Endothelial cell of umbilical vein (primary cell): ENCODE results near the gene CCDC124. TPM values are rescaled to one million over a fixed set of nuclear protein-coding genes. Genes with fewer than 3 reads are reported as not detected.

Experiments used
- BruUV-seq: library from RNA; stranded (reverse); fragments of 400-500 nt; replicated peaks from 2 replicates; lab custom pipeline; 2021; lab: Mats Ljungman, UMichigan
- CTCF ChIA-PET: fragments of 300-600, 350-600 bp; sonication (Branson Sonifier 250); formaldehyde crosslinking; loops from one replicate; lab custom pipeline; 2021; ENCODE audit warnings: antibody characterized with exemption, inconsistent platforms; lab: Charles Lee
- POLR2A ChIA-PET: fragments of 300-600, 350-600 bp; sonication (Branson Sonifier 250); formaldehyde crosslinking; loops from one replicate; lab custom pipeline; 2021; ENCODE audit warnings: antibody characterized with exemption, inconsistent platforms; lab: Charles Lee
- DNase-seq: peaks from one replicate; pipeline ENCODE4 v3.0.0-alpha.2; 2011; ENCODE audit warnings: low read depth, low spot score
- FAIRE-seq: peaks from 2 replicates; lab custom pipeline; 2011; peaks lifted over from hg19 to GRCh38; lab: Jason Lieb, UNC
- H2AFZ ChIP-seq: 2 replicates; pipeline ENCODE4 v1.6.0; 2012; ENCODE audit warnings: low read depth, low read length, control low read depth, inconsistent platforms
- H3K27ac ChIP-seq: 2 replicates; pipeline ENCODE4 v1.5.1; 2011; ENCODE audit warnings: low read depth, mild to moderate bottlenecking, control low read depth, low read length, moderate library complexity; ENCODE audit not compliant: insufficient read depth
- H3K27me3 ChIP-seq, 2 experiments: 2 replicates each; pipeline versions ENCODE4 v1.6.0 to v1.6.1; 2011; ENCODE audit warnings: low read length in 2 of 2, mixed read lengths in 1 of 2; ENCODE audit not compliant: control insufficient read depth in 2 of 2, insufficient read depth in 2 of 2
- H3K36me3 ChIP-seq, 2 experiments: 2 replicates in 1 of 2; 3 replicates in 1 of 2; pipeline ENCODE4 v1.5.1; 2011; ENCODE audit warnings: low read length in 2 of 2, mild to moderate bottlenecking in 1 of 2, moderate library complexity in 1 of 2; ENCODE audit not compliant: control insufficient read depth in 2 of 2, insufficient read depth in 2 of 2; ENCODE audit errors: extremely low read depth in 1 of 2
- H3K4me1 ChIP-seq: 3 replicates; pipeline ENCODE4 v1.5.1; 2011; ENCODE audit warnings: mild to moderate bottlenecking, low read length; ENCODE audit not compliant: control insufficient read depth, insufficient read depth; ENCODE audit errors: extremely low read depth
- H3K4me2 ChIP-seq: 2 replicates; pipeline ENCODE4 v1.6.1; 2011; ENCODE audit warnings: low read length, control low read depth, mixed read lengths; ENCODE audit not compliant: insufficient read depth
- H3K4me3 ChIP-seq, 3 experiments: fragments of 200-600 bp in 1 of 3; sonication (generic), shearing (Covaris generic) in 1 of 3; replicated peaks in 1 of 3; 2 replicates each; pipeline ENCODE4 v1.5.1; 2011 to 2016; ENCODE audit warnings: control low read depth in 3 of 3, low read length in 3 of 3, mild to moderate bottlenecking in 2 of 3, inconsistent platforms in 1 of 3, low read depth in 1 of 3, moderate library complexity in 1 of 3; ENCODE audit not compliant: insufficient read depth in 1 of 3
- H3K79me2 ChIP-seq: 2 replicates; pipeline ENCODE4 v1.6.0; 2012; ENCODE audit warnings: low read length, inconsistent platforms; ENCODE audit not compliant: control insufficient read depth, insufficient read depth
- H3K9ac ChIP-seq: replicated peaks from 2 replicates; pipeline ENCODE3; 2011; ENCODE audit warnings: low read length, control low read depth; ENCODE audit not compliant: insufficient read depth; ENCODE audit errors: extremely low read depth
- H3K9me1 ChIP-seq: replicated peaks from 3 replicates; pipeline ENCODE4 v1.6.0; 2011; ENCODE audit warnings: mild to moderate bottlenecking, low read length; ENCODE audit not compliant: control insufficient read depth, insufficient read depth; ENCODE audit errors: extremely low read depth
- H3K9me3 ChIP-seq: replicated peaks from 2 replicates; pipeline ENCODE4 v1.5.1; 2012; ENCODE audit warnings: low read length, inconsistent platforms; ENCODE audit not compliant: control insufficient read depth, insufficient read depth
- H4K20me1 ChIP-seq: replicated peaks from 2 replicates; pipeline ENCODE3; 2011; ENCODE audit warnings: mild to moderate bottlenecking, low read length; ENCODE audit not compliant: control insufficient read depth, insufficient read depth; ENCODE audit errors: extremely low read depth
- EZH2 ChIP-seq: IDR thresholded peaks from 2 replicates; pipeline ENCODE4 v1.6.1; 2012; ENCODE audit warnings: borderline replicate concordance, low read depth, mild to moderate bottlenecking, moderate library complexity, low read length, inconsistent platforms; ENCODE audit not compliant: severe bottlenecking
- FOS ChIP-seq: IDR thresholded peaks from 2 replicates; pipeline ENCODE4 v1.6.1; 2011; ENCODE audit warnings: mild to moderate bottlenecking, low read length, moderate library complexity, borderline replicate concordance; ENCODE audit not compliant: insufficient read depth
- GATA2 ChIP-seq: IDR thresholded peaks from 2 replicates; pipeline ENCODE4 v1.7.0; 2011; ENCODE audit warnings: low read depth, mild to moderate bottlenecking, moderate library complexity, mixed read lengths, low read length; ENCODE audit not compliant: insufficient read length, insufficient read depth
- JUN ChIP-seq: IDR thresholded peaks from 2 replicates; pipeline ENCODE4 v1.6.1; 2011; ENCODE audit warnings: borderline replicate concordance, low read depth; ENCODE audit not compliant: insufficient read length, insufficient read depth
- MYC ChIP-seq: IDR thresholded peaks from one replicate; pipeline ENCODE4 v1.6.1; 2011; ENCODE audit warnings: mild to moderate bottlenecking, low read depth, low read length
- POLR2A ChIP-seq: IDR thresholded peaks from 2 replicates; pipeline ENCODE4 v1.6.1; 2012; ENCODE audit warnings: low read depth, mild to moderate bottlenecking, control low read depth, low read length
- POLR2AphosphoS5 ChIP-seq: IDR thresholded peaks from 2 replicates; pipeline ENCODE4 v1.6.1; 2012; ENCODE audit warnings: low read depth, mild to moderate bottlenecking, control low read depth, low read length, moderate library complexity; ENCODE audit not compliant: insufficient read depth
- dilution Hi-C: fragments of 300-500 bp; cut with MboI; formaldehyde crosslinking; loops from one replicate; pipeline ENCODE4 v1.15.0; 2019; ENCODE audit warnings: low sequenced_read_pairs; ENCODE audit not compliant: extremely low pct_ligation_motif_present
- intact Hi-C: fragments of 100-400 bp; cut with micrococcal nuclease; formaldehyde crosslinking; loops from one replicate; pipeline ENCODE4 v1.10.0; 2022
- polyA plus RNA-seq, 4 experiments: library from polyadenylated mRNA; depleted of rRNA in 3 of 4; stranded (reverse) in 3 of 4; unstranded in 1 of 4; fragments of >200 nt; gene quantifications; 2 replicates each; pipeline versions ENCODE4 v1.2.1 to v1.2.3, GENCODE V29; 2011 to 2012; ENCODE audit warnings: missing spikeins in 1 of 4
- total RNA-seq: library from RNA; stranded (reverse); gene quantifications from 2 replicates; pipeline ENCODE4 v1.2.3, GENCODE V29; 2021
- TF ChIP-seq, protein P1 (sequence below), 2 donors: IDR thresholded peaks; 1 replicate in 1 of 2; 2 replicates in 1 of 2; pipeline ENCODE4 v1.5.1; 2011; ENCODE audit warnings: low read length in 2 of 2, mild to moderate bottlenecking in 2 of 2, moderate library complexity in 2 of 2, control low read depth in 1 of 2, inconsistent platforms in 1 of 2, low read depth in 1 of 2; ENCODE audit not compliant: insufficient read depth in 1 of 2; ENCODE audit errors: extremely low read depth in 1 of 2
- TF ChIP-seq, protein P2 (sequence below): IDR thresholded peaks from 2 replicates; pipeline ENCODE4 v1.6.1; 2011; ENCODE audit not compliant: insufficient read depth, insufficient read length

CCDC124 gene
- total and polyA plus RNA-seq, 2 donors (not counting 3 experiments of a cell fraction or from before 2014, with no cell fraction given) = 101 to 115 TPM

GRCh38 chr19:17966129-17966483 lies 33.3 kb downstream of the CCDC124 start:
- no TSS peak for BruUV-seq
- CTCF ChIA-PET = interaction anchor here (1.3 to 1.4 kb wide), 2 partner anchors 30 to 32 kb away, joined by 4 read pairs; no protein-coding TSS in a partner anchor
- dilution Hi-C loops = no loop called here

More at GRCh38 chr19:17966129-17966483, 33.3 kb downstream of the CCDC124 start:
- H3K27me3 ChIP-seq = peaks cover 14 to 18% of the 10 kb centered on the region in 2 experiments
- H2AFZ ChIP-seq = no peak overlapping the region
- no peak overlapping the region for H3K4me2 ChIP-seq
- POLR2A ChIA-PET = no interaction called here
- intact Hi-C loops = no loop called here
- H4K20me1 ChIP-seq = no peaks in the 10 kb centered on the region
- no peaks in the 10 kb centered on the region for H3K9me1 ChIP-seq
- H3K4me3 ChIP-seq = no peak overlapping the region
- H3K27ac ChIP-seq = no peak overlapping the region
- no peaks in the 10 kb centered on the region for H3K36me3 ChIP-seq
- H3K4me1 ChIP-seq = peaks cover 6% of the 10 kb centered on the region
- TF ChIP-seq, protein P1, sequence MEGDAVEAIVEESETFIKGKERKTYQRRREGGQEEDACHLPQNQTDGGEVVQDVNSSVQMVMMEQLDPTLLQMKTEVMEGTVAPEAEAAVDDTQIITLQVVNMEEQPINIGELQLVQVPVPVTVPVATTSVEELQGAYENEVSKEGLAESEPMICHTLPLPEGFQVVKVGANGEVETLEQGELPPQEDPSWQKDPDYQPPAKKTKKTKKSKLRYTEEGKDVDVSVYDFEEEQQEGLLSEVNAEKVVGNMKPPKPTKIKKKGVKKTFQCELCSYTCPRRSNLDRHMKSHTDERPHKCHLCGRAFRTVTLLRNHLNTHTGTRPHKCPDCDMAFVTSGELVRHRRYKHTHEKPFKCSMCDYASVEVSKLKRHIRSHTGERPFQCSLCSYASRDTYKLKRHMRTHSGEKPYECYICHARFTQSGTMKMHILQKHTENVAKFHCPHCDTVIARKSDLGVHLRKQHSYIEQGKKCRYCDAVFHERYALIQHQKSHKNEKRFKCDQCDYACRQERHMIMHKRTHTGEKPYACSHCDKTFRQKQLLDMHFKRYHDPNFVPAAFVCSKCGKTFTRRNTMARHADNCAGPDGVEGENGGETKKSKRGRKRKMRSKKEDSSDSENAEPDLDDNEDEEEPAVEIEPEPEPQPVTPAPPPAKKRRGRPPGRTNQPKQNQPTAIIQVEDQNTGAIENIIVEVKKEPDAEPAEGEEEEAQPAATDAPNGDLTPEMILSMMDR (IDR thresholded peaks at IDR 0.05; ENCODE audit: extremely low read depth in 1 of 2, insufficient read depth in 1 of 2, low read depth in 1 of 2, low read length in 2 of 2) = no peak
- no peak for TF ChIP-seq POLR2AphosphoS5
- no peak for TF ChIP-seq JUN
- TF ChIP-seq GATA2 = no peak
- no peak for TF ChIP-seq MYC
- no peak for TF ChIP-seq POLR2A
- no peak for TF ChIP-seq EZH2
- TF ChIP-seq, protein P2, sequence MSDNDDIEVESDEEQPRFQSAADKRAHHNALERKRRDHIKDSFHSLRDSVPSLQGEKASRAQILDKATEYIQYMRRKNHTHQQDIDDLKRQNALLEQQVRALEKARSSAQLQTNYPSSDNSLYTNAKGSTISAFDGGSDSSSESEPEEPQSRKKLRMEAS = no peak
- TF ChIP-seq FOS = no peak
- no peak for DNase-seq
- no peaks in the 10 kb centered on the region for H3K79me2 ChIP-seq
- no peak for FAIRE-seq
- no peak overlapping the region for H3K9ac ChIP-seq
- no peaks in the 10 kb centered on the region for H3K9me3 ChIP-seq
